HEK293 (cell line): ENCODE measurements around the gene HBZ.

Experiments
- CTCF ChIA-PET: fragments of 350-600 bp; formaldehyde crosslinking; extraction: SDS; loops from one replicate; lab custom pipeline; 2021; ENCODE audit warnings: antibody characterized with exemption; lab: Yijun Ruan, JAX
- POLR2A ChIA-PET: fragments of 300-600 bp; formaldehyde crosslinking; extraction: SDS; loops from one replicate; lab custom pipeline; 2020; ENCODE audit warnings: antibody characterized with exemption, inconsistent platforms; lab: Yijun Ruan, JAX
- H3K27ac ChIP-seq: fragments of 200-500 bp; sonication (Bioruptor generic); 2 replicates; pipeline ENCODE4 v1.5.1; 2014; ENCODE audit warnings: low read depth, low read length, control low read depth, inconsistent platforms; ENCODE audit errors: extremely low read depth
- H3K36me3 ChIP-seq, 2 experiments: fragments of 200-500 bp in 1 of 2; sonication (Bioruptor generic) in 1 of 2; 1 replicate in 1 of 2; 2 replicates in 1 of 2; pipeline ENCODE4 v1.5.1; 2014 to 2017; ENCODE audit warnings: inconsistent platforms in 2 of 2, low read length in 2 of 2; ENCODE audit not compliant: control insufficient read depth in 2 of 2, insufficient read depth in 1 of 2
- H3K4me1 ChIP-seq: fragments of 200-500 bp; sonication (Bioruptor generic); 2 replicates; pipeline ENCODE4 v1.5.1; 2014; ENCODE audit warnings: mild to moderate bottlenecking, low read length, inconsistent platforms; ENCODE audit not compliant: control insufficient read depth, insufficient read depth
- H3K4me3 ChIP-seq: 2 replicates; pipeline ENCODE4 v1.5.1; 2011; ENCODE audit warnings: low read depth, mild to moderate bottlenecking, control low read depth, low read length, moderate library complexity
- H3K9me3 ChIP-seq: fragments of 200-500 bp; sonication (Bioruptor generic); 2 replicates; pipeline ENCODE4 v1.5.1; 2014; ENCODE audit warnings: low read depth, low read length, inconsistent platforms; ENCODE audit not compliant: control insufficient read depth, insufficient read depth
- BCL11A ChIP-seq: fragments of 450-650 bp; formaldehyde crosslinking; IDR thresholded peaks from 2 replicates; pipeline ENCODE4 v1.5.1; 2016; ENCODE audit warnings: low read depth, missing biosample characterization, missing genetic modification characterization
- HIC1 ChIP-seq: fragments of 450-650 bp; formaldehyde crosslinking; IDR thresholded peaks from 2 replicates; pipeline ENCODE4 v1.5.1; 2016; ENCODE audit warnings: missing biosample characterization, missing genetic modification characterization
- TRIM28 ChIP-seq: IDR thresholded peaks from 2 replicates; pipeline ENCODE4 v1.6.1; 2011; ENCODE audit warnings: low read length, control low read depth, borderline replicate concordance
- ZNF121 ChIP-seq: fragments of 450-650 bp; formaldehyde crosslinking; IDR thresholded peaks from 2 replicates; pipeline ENCODE4 v1.5.1; 2016; ENCODE audit warnings: missing biosample characterization, missing genetic modification characterization
- ZNF157 ChIP-seq: fragments of 450-650 bp; formaldehyde crosslinking; IDR thresholded peaks from 2 replicates; pipeline ENCODE4 v1.5.1; 2016; ENCODE audit warnings: missing biosample characterization, missing genetic modification characterization
- ZNF24 ChIP-seq: fragments of 450-650 bp; formaldehyde crosslinking; IDR thresholded peaks from 2 replicates; pipeline ENCODE4 v1.5.1; 2016; ENCODE audit warnings: missing biosample characterization, missing genetic modification characterization
- ZNF354C ChIP-seq: fragments of 450-650 bp; formaldehyde crosslinking; IDR thresholded peaks from 2 replicates; pipeline ENCODE4 v1.5.1; 2016; ENCODE audit warnings: missing biosample characterization, missing genetic modification characterization, low read depth, borderline replicate concordance
- ZNF362 ChIP-seq: fragments of 450-650 bp; formaldehyde crosslinking; IDR thresholded peaks from 2 replicates; pipeline ENCODE4 v1.5.1; 2016; ENCODE audit warnings: missing biosample characterization, missing genetic modification characterization
- ZNF366 ChIP-seq: fragments of 450-650 bp; formaldehyde crosslinking; conservative IDR thresholded peaks from 2 replicates; pipeline ENCODE4 v1.5.1; 2016; ENCODE audit warnings: missing biosample characterization, missing genetic modification characterization
- ZNF529 ChIP-seq: fragments of 450-650 bp; formaldehyde crosslinking; IDR thresholded peaks from 2 replicates; pipeline ENCODE4 v1.5.1; 2017; ENCODE audit warnings: missing genetic modification characterization, missing biosample characterization; ENCODE audit not compliant: insufficient replicate concordance
- ZNF610 ChIP-seq: fragments of 450-650 bp; formaldehyde crosslinking; IDR thresholded peaks from 2 replicates; pipeline ENCODE4 v1.5.1; 2016; ENCODE audit warnings: missing biosample characterization, missing genetic modification characterization, borderline replicate concordance
- ZNF791 ChIP-seq: fragments of 450-650 bp; formaldehyde crosslinking; IDR thresholded peaks from 2 replicates; pipeline ENCODE4 v1.5.1; 2016; ENCODE audit warnings: missing biosample characterization, missing genetic modification characterization
- ZSCAN4 ChIP-seq: fragments of 450-650 bp; formaldehyde crosslinking; IDR thresholded peaks from 2 replicates; pipeline ENCODE4 v1.5.1; 2017; ENCODE audit warnings: missing biosample characterization, missing genetic modification characterization
- TF ChIP-seq, protein P1 (sequence below): fragments of 450-650 bp; formaldehyde crosslinking; IDR thresholded peaks from 2 replicates; pipeline ENCODE4 v1.5.1; 2016; ENCODE audit warnings: missing biosample characterization, missing genetic modification characterization, borderline replicate concordance
- TF ChIP-seq, protein P2 (sequence below): fragments of 450-650 bp; formaldehyde crosslinking; IDR thresholded peaks from 2 replicates; pipeline ENCODE4 v1.5.1; 2016; ENCODE audit warnings: missing biosample characterization, missing genetic modification characterization

The HBZ gene

GRCh38 chr16:120756-121155 lies 31.7 kb upstream of the HBZ start:
- Histone ChIP-seq H3K9me3 (no peaks in the 10 kb centered on the region), H3K4me1 (no peaks in the 10 kb centered on the region; the same call in 1 of the 2 replicates), H3K36me3 (peaks cover 5 to 21% of the 10 kb centered on the region in 2 experiments; a peak in 2 of 3 replicates), H3K4me3 (no peak overlapping the region), H3K27ac (no peak overlapping the region)
- ChIA-PET POLR2A (no interaction called here), CTCF (interaction anchor here (4.5 kb wide), 1 partner anchor 15 kb away, joined by 73 read pairs; no protein-coding TSS in a partner anchor)
- TF ChIP-seq ZNF610 (tag by site-specific recombination): no peak
- TF ChIP-seq ZNF791 (tag by site-specific recombination): no peak
- no peak for TF ChIP-seq ZNF157 (tag by site-specific recombination)
- no peak for TF ChIP-seq TRIM28
- no peak for TF ChIP-seq ZNF354C (tag by site-specific recombination)
- no peak for TF ChIP-seq ZNF362 (tag by site-specific recombination)
- TF ChIP-seq, protein P1, sequence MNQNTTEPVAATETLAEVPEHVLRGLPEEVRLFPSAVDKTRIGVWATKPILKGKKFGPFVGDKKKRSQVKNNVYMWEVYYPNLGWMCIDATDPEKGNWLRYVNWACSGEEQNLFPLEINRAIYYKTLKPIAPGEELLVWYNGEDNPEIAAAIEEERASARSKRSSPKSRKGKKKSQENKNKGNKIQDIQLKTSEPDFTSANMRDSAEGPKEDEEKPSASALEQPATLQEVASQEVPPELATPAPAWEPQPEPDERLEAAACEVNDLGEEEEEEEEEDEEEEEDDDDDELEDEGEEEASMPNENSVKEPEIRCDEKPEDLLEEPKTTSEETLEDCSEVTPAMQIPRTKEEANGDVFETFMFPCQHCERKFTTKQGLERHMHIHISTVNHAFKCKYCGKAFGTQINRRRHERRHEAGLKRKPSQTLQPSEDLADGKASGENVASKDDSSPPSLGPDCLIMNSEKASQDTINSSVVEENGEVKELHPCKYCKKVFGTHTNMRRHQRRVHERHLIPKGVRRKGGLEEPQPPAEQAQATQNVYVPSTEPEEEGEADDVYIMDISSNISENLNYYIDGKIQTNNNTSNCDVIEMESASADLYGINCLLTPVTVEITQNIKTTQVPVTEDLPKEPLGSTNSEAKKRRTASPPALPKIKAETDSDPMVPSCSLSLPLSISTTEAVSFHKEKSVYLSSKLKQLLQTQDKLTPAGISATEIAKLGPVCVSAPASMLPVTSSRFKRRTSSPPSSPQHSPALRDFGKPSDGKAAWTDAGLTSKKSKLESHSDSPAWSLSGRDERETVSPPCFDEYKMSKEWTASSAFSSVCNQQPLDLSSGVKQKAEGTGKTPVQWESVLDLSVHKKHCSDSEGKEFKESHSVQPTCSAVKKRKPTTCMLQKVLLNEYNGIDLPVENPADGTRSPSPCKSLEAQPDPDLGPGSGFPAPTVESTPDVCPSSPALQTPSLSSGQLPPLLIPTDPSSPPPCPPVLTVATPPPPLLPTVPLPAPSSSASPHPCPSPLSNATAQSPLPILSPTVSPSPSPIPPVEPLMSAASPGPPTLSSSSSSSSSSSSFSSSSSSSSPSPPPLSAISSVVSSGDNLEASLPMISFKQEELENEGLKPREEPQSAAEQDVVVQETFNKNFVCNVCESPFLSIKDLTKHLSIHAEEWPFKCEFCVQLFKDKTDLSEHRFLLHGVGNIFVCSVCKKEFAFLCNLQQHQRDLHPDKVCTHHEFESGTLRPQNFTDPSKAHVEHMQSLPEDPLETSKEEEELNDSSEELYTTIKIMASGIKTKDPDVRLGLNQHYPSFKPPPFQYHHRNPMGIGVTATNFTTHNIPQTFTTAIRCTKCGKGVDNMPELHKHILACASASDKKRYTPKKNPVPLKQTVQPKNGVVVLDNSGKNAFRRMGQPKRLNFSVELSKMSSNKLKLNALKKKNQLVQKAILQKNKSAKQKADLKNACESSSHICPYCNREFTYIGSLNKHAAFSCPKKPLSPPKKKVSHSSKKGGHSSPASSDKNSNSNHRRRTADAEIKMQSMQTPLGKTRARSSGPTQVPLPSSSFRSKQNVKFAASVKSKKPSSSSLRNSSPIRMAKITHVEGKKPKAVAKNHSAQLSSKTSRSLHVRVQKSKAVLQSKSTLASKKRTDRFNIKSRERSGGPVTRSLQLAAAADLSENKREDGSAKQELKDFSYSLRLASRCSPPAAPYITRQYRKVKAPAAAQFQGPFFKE (tag by site-specific recombination): no peak
- TF ChIP-seq ZNF366 (tag by site-specific recombination): no peak
- no peak for TF ChIP-seq ZNF24 (tag by site-specific recombination)
- TF ChIP-seq ZNF529 (tag by site-specific recombination): no peak

DNA sequence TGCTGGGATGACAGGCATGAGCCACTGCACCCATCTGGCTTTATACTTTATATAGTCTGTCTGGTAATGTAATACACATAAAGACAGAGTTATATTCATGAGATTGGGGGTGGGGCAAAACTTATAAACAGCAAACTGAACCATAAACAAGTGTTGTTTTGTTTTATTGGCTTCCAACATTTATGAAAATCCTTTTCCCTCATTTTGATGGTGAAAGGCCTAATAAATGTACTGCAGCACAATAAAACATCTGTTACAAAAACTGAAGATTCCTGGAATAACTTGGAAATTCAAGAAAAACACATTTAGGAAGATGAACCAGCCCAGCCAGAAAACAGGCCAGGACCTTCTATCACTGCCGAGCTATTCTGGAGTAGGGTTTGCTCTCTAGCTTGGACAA lies 30.1 kb upstream of the HBZ start:
- Histone ChIP-seq H3K9me3 (no peaks in the 10 kb centered on the region), H3K4me1 (no peaks in the 10 kb centered on the region; the same call in 1 of the 2 replicates), H3K4me3 (no peak overlapping the region), H3K36me3 (peaks cover 0 to 11% of the 10 kb centered on the region in 2 experiments; a peak in 2 of 3 replicates), H3K27ac (no peak overlapping the region)
- POLR2A ChIA-PET: no interaction called here
- CTCF ChIA-PET: interaction anchor here (0.7 kb wide), 1 partner anchor 15 kb away, joined by 3 read pairs; no protein-coding TSS in a partner anchor
- TF ChIP-seq, protein P2, sequence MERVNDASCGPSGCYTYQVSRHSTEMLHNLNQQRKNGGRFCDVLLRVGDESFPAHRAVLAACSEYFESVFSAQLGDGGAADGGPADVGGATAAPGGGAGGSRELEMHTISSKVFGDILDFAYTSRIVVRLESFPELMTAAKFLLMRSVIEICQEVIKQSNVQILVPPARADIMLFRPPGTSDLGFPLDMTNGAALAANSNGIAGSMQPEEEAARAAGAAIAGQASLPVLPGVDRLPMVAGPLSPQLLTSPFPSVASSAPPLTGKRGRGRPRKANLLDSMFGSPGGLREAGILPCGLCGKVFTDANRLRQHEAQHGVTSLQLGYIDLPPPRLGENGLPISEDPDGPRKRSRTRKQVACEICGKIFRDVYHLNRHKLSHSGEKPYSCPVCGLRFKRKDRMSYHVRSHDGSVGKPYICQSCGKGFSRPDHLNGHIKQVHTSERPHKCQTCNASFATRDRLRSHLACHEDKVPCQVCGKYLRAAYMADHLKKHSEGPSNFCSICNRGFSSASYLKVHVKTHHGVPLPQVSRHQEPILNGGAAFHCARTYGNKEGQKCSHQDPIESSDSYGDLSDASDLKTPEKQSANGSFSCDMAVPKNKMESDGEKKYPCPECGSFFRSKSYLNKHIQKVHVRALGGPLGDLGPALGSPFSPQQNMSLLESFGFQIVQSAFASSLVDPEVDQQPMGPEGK (tag by site-specific recombination): no peak
- TF ChIP-seq ZSCAN4 (tag by site-specific recombination) (no peak), BCL11A (tag by site-specific recombination) (no peak), ZNF121 (tag by site-specific recombination) (no peak), HIC1 (tag by site-specific recombination) (no peak)
- TF ChIP-seq, protein P1 (tag by site-specific recombination): no peak
